ENCODE results near the gene PROSER3.

Gene PROSER3

GRCh38 chr19:35757749-35758608, at the start of gene PROSER3:
Gene PROSER3, plus strand, starts transcription at chr19:35758176. Its CDS starts 40 bp downstream, at chr19:35758216.
- DNase-seq (ENCODE audit: low read depth in 3 of 3, low spot score in 1 of 3): peak; percentile 94 to 96 (median 96)

GRCh38 chr19:35708391-35708790, 49.6 kb upstream of the PROSER3 start:
- no peak for DNase-seq (ENCODE audit: low read depth in 3 of 3, low spot score in 1 of 3)

DNA sequence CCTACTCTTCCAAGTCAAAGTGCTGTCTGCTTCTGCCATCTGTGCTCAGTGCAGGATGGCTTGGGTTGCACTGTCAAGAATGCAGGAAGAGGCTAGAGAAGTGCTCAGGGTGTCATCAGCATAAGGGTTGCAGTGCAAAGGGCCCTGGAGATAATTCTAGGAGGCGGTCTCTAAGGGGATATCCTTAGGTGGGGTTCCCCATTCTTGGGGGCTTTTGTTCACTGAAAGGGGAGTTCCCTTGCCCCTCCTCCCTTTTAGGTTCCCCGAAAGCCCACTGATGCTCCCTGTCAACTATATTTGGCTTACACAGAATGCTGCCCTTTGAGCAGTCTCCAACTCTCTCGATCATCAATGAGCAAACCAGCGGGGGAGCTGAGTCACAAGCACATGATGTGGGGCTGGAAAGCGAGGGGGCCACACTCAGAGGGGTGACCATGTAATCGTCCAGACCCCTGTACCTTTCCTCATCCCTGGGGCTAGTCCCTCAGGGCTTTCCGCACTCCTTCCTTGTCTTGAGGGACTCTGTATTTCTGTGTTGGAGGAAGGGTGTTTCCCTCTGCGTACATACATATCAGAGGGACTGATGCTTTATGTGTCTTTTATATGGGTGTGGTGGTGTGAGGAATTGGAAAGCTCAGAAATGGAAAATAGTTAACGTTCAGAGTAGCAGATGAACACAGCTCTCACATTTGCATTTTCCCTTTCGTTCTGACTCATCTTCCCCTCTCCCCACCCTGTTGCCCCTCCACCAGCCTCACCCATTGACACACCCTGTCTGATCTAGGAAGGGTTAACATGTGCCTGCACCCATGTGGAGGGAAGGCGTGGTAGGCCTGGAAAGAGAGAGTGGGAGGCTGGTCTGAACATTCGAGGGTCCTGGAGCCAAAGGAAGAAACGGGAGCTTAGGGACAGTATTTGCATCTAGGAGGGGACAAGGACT, 46.9 kb upstream of the PROSER3 start:
- DNase-seq (ENCODE audit: low read depth in 3 of 3, low spot score in 1 of 3): peak in 1 of 3 donors; percentile 32

DNA sequence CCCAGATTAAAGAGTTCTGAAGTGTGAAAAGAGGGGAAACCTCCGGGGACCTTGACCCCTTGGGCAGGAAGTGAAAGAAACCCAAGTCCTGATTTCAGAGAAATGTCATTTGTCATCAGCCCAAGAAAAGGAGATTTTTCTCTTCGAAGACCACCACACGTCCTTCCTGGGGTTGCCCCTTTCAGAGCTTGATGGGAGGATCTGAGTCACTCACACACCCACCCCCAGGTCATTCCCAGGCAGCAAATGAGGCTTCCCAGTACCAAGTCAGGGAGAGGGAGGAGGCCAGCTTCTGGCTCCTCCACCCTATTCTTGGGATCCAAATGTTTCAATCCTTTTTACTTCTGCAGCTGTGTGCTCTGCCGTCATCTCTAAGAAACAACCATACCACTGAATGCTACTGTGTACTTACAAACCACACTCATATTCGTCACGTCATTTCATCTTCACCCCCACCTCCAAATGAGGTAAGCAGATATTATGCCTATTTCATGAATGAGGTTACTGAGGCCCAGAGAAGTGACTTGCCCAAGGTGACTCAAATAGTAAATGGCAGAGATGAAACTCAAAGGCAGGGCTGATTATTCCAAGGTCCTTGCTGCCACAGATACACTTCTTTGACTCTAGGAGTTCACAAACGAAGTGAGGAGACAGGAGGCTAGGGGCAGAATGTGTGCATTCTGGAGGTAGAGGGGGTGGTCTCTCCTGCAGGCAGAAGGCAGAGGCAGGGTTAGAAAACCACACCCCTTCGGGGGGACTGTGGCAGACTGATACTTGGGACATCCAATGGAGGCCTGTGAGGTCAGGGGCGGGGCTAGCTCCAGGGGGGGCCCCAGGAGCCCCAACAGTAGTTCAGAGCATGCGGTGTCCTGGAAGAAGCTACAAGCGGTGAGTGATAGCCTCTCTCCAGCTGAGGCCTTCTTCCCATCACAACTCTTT, 45.1 kb upstream of the PROSER3 start:
- no peak for DNase-seq (ENCODE audit: low read depth in 3 of 3, low spot score in 1 of 3)

DNA sequence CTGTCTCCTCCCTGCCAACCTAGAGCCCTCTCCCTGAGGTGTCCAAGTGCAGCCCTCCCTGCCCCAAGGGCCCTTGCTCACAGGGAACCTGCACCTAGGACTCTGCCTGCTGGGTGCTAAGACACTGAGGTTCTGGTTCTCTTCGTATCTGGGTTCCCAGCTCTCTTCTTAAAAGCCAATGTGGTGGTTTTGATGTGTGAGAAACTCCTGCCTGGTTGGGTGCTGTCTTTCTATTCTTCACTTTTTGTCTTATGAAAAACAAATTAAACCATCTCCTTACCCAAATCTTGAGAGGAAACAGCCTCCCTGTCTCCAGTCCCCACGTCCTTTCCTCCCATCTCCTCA, 44.5 kb upstream of the PROSER3 start:
- no peak for DNase-seq (ENCODE audit: low read depth in 3 of 3, low spot score in 1 of 3)

GRCh38 chr19:35713904-35714495, 44.0 kb upstream of the PROSER3 start:
- no peak for DNase-seq (ENCODE audit: low read depth in 3 of 3, low spot score in 1 of 3)

GRCh38 chr19:35714601-35715354, 43.2 kb upstream of the PROSER3 start:
- no peak for DNase-seq (ENCODE audit: low read depth in 3 of 3, low spot score in 1 of 3)

- DNase-seq (ENCODE audit: low read depth in 3 of 3, low spot score in 1 of 3): no peak
Observed at GRCh38 chr19:35715355-35715809, 42.6 kb upstream of the PROSER3 start.

DNA sequence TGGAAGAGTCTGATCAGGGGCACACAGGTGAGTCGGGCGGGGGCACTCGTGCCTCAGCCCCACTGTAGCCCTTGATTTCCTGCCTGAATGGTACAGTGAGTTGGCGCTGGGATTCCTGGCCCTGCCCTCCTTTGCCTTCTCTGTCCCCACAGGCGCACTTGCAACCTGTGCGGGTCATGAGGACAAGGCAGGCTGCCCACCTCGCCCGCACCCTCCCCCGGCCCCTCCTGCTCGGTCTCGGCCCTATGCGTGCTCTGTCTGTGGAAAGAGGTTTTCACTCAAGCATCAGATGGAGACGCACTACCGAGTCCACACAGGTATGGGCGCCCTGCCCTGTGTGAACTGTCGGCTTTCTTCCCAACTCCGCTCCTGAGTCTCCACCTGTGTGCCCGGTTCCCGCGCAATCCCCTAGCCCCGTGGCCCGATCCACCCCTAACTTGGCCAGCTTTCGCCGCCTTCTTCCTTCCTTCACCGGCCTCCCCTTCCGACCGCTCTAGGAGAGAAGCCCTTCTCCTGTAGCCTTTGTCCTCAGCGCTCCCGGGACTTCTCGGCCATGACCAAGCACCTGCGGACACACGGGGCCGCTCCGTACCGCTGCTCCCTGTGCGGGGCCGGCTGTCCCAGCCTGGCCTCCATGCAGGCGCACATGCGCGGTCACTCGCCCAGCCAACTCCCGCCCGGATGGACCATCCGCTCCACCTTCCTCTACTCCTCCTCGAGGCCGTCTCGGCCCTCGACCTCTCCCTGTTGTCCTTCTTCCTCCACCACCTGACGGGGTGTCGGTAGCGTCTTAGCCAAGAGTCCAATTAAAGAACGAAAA, 41.8 kb upstream of the PROSER3 start:
- DNase-seq (ENCODE audit: low read depth in 3 of 3, low spot score in 1 of 3): no peak

GRCh38 chr19:35716801-35717664, 40.9 kb upstream of the PROSER3 start:
- peak; percentile 89 to 93 (median 93) for DNase-seq (ENCODE audit: low read depth in 3 of 3, low spot score in 1 of 3)

DNA sequence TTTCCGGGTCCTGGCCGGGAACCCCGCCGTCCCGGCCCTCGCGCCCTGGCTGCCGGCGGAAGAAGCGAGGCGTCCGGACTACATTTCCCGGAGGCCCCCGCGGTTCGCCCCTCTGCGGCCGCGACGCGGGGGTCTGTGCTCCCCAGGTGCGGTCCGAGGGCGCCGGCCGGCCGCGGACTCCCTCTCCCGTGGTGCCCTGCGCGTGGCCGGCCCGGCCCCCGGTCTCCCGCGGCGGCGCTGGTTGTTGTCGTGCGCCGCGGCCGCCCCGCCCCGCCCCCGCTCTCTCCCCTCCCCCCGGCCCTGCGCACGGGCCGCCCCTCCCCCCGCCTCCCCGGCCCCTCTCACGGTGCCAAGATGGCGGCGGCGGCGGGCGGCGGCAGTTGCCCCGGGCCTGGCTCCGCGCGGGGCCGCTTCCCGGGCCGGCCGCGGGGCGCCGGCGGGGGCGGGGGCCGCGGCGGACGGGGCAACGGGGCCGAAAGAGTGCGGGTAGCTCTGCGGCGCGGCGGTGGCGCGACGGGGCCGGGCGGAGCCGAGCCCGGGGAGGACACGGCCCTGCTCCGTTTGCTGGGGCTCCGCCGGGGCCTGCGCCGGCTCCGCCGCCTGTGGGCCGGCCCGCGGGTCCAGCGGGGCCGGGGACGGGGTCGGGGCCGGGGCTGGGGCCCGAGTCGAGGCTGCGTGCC, 40.2 kb upstream of the PROSER3 start, which contains the start of gene KMT2B:
Gene KMT2B (plus strand): TSS at position 339 of the 680 bp plus-strand sequence. CDS start 16 bp downstream, at position 355.
- DNase-seq (ENCODE audit: low read depth in 3 of 3, low spot score in 1 of 3): no peak

GRCh38 chr19:35718345-35719041, 39.5 kb upstream of the PROSER3 start:
- peak in 1 of 3 donors; percentile 42 for DNase-seq (ENCODE audit: low read depth in 3 of 3, low spot score in 1 of 3)

GRCh38 chr19:35719402-35720162, 38.4 kb upstream of the PROSER3 start:
- no peak for DNase-seq (ENCODE audit: low read depth in 3 of 3, low spot score in 1 of 3)

DNA sequence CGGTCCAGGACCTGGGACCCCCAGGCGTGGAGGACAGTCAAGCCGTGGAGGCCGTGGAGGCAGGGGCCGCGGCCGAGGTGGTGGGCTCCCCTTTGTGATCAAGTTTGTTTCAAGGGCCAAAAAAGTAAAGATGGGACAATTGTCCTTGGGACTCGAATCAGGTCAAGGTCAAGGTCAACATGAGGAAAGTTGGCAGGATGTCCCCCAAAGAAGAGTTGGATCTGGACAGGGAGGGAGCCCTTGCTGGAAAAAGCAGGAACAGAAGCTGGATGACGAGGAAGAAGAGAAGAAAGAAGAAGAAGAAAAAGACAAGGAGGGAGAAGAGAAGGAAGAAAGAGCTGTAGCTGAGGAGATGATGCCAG, 37.8 kb upstream of the PROSER3 start:
- DNase-seq (ENCODE audit: low read depth in 3 of 3, low spot score in 1 of 3): no peak

DNA sequence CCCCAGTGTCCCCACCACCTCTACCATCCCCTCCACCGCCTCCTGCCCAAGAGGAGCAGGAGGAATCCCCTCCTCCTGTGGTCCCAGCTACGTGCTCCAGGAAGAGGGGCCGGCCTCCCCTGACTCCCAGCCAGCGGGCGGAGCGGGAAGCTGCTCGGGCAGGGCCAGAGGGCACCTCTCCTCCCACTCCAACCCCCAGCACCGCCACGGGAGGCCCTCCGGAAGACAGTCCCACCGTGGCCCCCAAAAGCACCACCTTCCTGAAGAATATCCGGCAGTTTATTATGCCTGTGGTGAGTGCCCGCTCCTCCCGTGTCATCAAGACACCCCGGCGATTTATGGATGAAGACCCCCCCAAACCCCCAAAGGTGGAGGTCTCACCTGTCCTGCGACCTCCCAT, 37.3 kb upstream of the PROSER3 start:
- DNase-seq (ENCODE audit: low read depth in 3 of 3, low spot score in 1 of 3): no peak

GRCh38 chr19:35721374-35721773, 36.6 kb upstream of the PROSER3 start:
- DNase-seq (ENCODE audit: low read depth in 3 of 3, low spot score in 1 of 3): no peak

All from stimulated activated CD4-positive, alpha-beta T cell treated with anti-CD3 and anti-CD28 coated beads, TNF-alpha, amount 100 ng/mL, for 1 hour (primary cell).